AG04450 (cell line): ENCODE measurements around the gene HTR7. TPM values are rescaled to one million over a fixed set of nuclear protein-coding genes. Genes with fewer than 3 reads are reported as not detected.
"Not testable (repeated sequence)": the region's sequence is repeated elsewhere in the genome, so short reads cannot be mapped to it uniquely, and the experiment has no call there.

Experiments used
- CTCF ChIA-PET: fragments of 300-600, 350-600 bp; formaldehyde crosslinking; extraction: SDS; loops from one replicate; lab custom pipeline; 2022; ENCODE audit warnings: antibody characterized with exemption, inconsistent platforms; lab: Charles Lee
- POLR2A ChIA-PET: fragments of 350-600 bp; formaldehyde crosslinking; extraction: SDS; loops from one replicate; lab custom pipeline; 2021; ENCODE audit warnings: antibody characterized with exemption, inconsistent platforms; lab: Yijun Ruan, JAX
- DNase-seq: peaks from one replicate; pipeline ENCODE4 v3.0.0-alpha.2; 2011; ENCODE audit warnings: low read depth, low spot score
- H3K27ac ChIP-seq: one replicate; pipeline ENCODE4 v1.5.1; 2012; ENCODE audit warnings: low read depth, low read length, control low read depth
- H3K27me3 ChIP-seq: one replicate; pipeline ENCODE4 v1.6.0; 2012; ENCODE audit warnings: low read length; ENCODE audit not compliant: control insufficient read depth, insufficient read depth
- H3K4me3 ChIP-seq: 2 replicates; pipeline ENCODE4 v1.5.1; 2011; ENCODE audit warnings: mild to moderate bottlenecking, low read depth, low read length, control low read depth
- H3K9me3 ChIP-seq: 2 replicates; pipeline ENCODE4 v1.5.1; 2012; ENCODE audit warnings: low read length; ENCODE audit not compliant: control insufficient read depth, insufficient read depth
- CTCF ChIP-seq: IDR thresholded peaks from 2 replicates; pipeline ENCODE4 v1.5.1; 2011; ENCODE audit warnings: low read depth, low read length, control low read depth, inconsistent platforms
- polyA minus RNA-seq: library from RNA; depleted of rRNA, polyadenylated mRNA; stranded (reverse); fragments of >200 nt; gene quantifications from 2 replicates; pipeline ENCODE4 v1.2.3, GENCODE V29; 2011; rRNA and poly(A)+ RNA removed
- polyA plus RNA-seq: library from polyadenylated mRNA; depleted of rRNA; stranded (reverse); fragments of >200 nt; gene quantifications from 2 replicates; pipeline ENCODE4 v1.2.3, GENCODE V29; 2011; rRNA removed

HTR7 gene
- polyA plus RNA-seq (1.1 TPM in 2 replicates), polyA minus RNA-seq (0.64 and 1.00 TPM in 2 replicates)

DNA sequence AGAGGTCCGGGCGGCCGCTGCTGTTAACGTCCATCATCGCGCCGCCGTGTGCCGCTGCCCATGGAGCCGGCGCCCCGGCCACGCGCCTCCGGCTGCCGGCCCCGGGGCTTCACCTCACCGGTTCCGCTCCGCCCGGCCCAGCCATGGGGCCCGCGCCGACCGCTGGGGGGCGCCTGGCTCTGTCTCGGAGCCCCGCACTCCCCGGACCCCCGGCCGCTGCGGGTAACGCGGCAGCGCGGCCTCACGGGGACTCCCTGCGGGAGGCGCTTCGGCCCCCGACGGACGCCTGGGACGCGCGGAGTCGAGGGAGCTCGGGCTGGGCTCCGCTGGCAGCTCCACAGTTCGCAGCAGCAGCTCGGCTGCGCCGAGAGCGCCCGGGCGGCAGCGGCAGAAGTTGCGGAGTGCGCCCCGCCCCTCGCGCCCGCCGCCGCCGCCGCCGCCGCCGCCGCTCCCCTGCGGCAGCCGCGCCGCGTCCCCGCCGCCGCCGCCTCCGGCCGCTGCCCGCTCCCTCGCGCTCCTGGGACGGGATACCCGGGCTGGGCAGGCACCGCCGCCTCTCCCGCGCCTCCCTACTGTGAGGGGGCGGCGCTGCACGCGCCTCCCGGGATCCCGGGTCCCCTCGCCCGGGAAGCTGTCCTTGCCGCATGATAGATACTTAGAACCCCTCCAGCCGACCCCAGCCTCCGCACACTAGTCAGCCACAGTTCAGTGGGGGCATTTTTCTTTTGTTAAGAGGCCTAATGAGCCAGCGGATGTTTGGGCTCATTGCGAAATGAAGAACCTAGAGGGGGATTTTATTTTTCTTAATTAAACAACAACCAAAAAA, at the start of gene HTR7:
Gene HTR7, minus strand, starts transcription at position 405 of the 826 bp plus-strand sequence. Its CDS starts 368 bp downstream, at position 37.
- peak within 1 kb of the TSS; percentile 63 for H3K4me3 ChIP-seq
- H3K27me3 ChIP-seq: peaks cover 5% of the 10 kb centered on the region
- ChIA-PET CTCF (interaction anchor here (0.6 to 10.9 kb wide), 8 partner anchors 8 to 804 kb away, joined by 3 to 249 read pairs (median 4); partner anchors contain the start of gene RPP30), POLR2A (no interaction called here)
- peak within 1 kb of the TSS; percentile 65 for H3K27ac ChIP-seq
- peak; percentile 49 for TF ChIP-seq CTCF
- no peak for DNase-seq
- no peaks in the 10 kb centered on the region; the same call in 1 of the 2 replicates for H3K9me3 ChIP-seq

DNA sequence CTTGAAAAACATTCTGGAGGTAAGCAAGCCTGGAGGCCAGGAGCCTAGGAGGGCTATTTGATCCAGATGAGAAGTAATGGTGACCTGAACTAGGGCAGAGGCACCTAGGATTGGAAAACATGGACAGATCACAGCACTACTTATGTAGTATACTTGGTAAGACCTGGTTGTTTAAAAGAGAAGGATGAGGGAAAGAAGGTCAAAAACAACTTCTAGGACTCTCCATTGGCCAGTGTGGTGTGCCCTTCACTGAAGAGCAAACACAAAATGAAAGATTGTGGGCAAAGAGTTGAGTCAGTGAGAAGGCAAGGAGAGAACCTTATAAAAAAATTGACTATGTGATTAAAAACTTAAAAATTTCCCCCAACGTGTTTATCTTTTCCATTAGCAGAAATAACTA, 48.8 kb upstream of the HTR7 start:
- Histone ChIP-seq H3K9me3 (no peaks in the 10 kb centered on the region), H3K4me3 (no peak overlapping the region), H3K27me3 (no peaks in the 10 kb centered on the region), H3K27ac (no peak overlapping the region)
- DNase-seq: no peak
- no peak for TF ChIP-seq CTCF
- ChIA-PET POLR2A (no interaction called here), CTCF (no interaction called here)

DNA sequence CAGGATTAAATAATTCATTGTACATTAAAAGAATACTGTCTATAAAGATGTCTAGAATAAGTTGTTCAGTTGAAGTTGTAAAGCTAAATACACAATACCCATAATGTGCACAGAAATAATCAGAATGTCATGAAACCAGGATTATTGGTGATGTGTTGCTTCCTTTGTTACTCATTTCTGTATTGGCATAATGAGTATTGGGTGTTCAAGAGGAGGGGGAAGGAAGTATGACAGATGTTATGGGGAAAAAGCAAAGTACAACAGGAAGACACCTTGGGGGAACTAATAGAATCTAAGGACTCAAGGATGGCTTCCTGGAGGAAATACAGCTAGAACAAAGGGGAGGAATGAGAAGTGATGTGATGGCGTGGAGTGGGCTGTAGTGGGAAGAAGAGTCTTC, 48.1 kb upstream of the HTR7 start:
- CTCF ChIA-PET: no interaction called here
- H3K9me3 ChIP-seq: no peaks in the 10 kb centered on the region
- no peak for DNase-seq
- POLR2A ChIA-PET: no interaction called here
- H3K4me3 ChIP-seq: no peak overlapping the region
- H3K27me3 ChIP-seq: no peaks in the 10 kb centered on the region
- no peak for TF ChIP-seq CTCF
- no peak overlapping the region for H3K27ac ChIP-seq

GRCh38 chr10:90896916-90897315, 39.1 kb upstream of the HTR7 start:
- H3K27me3 ChIP-seq, DNase-seq, H3K9me3 ChIP-seq, POLR2A ChIA-PET, H3K4me3 ChIP-seq, H3K27ac ChIP-seq: not testable (repeated sequence)
- CTCF ChIA-PET: interaction anchor here (2.3 kb wide), 1 partner anchor 14 kb away, joined by 10 read pairs; no protein-coding TSS in a partner anchor

DNA sequence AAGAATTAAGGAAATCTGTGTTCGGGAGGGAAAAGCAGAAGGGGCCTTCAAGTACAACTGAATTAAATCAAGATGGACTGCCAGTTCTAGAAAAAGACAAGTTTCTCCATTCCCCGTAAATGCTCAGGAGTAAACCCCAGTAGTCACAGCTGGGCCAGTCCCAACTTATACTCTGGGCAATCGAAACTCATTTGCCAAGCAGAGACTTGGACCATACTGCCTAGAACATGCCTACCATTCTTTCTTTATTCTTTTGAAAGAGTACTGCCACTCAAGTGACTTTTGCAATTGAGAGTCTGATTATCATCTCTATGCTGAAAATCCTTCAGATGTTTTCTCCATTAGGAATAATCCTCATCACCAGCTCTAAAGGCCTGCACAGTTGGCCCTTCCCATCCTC, 35.4 kb upstream of the HTR7 start:
- TF ChIP-seq CTCF: no peak
- H3K27ac ChIP-seq: no peak overlapping the region
- no peaks in the 10 kb centered on the region for H3K27me3 ChIP-seq
- ChIA-PET POLR2A (no interaction called here), CTCF (interaction anchor here (1.8 to 2.5 kb wide), 2 partner anchors 19 to 358 kb away, joined by 6 to 11 read pairs; no protein-coding TSS in a partner anchor)
- no peak for DNase-seq
- H3K9me3 ChIP-seq: no peaks in the 10 kb centered on the region
- no peak overlapping the region for H3K4me3 ChIP-seq
